ENCODE results near the gene GYG1.

DNA sequence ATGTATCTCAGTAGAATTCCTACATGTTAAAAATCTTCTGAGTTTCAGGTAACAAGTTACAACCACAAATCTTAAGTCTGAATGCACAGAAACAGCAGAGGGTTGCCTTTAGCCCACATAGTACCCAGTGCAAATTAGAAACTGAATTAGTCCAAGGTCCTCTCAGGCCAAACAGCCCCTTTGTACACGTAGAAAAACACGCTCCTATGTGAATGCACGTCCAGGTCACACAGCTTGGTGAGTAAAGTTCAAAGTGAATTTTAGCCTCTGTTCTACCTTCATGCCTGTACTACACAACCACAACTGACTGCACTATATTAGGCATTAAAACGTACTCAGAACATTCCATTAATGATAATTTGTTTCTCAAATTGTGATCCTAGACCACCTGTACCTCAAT is 46.3 kb downstream of the GYG1 start:
- TF ChIP-seq EZH2phosphoT487 (IDR thresholded peaks at IDR 0.05; ENCODE audit: unreplicated experiment): no peak
- TF ChIP-seq, protein P1, sequence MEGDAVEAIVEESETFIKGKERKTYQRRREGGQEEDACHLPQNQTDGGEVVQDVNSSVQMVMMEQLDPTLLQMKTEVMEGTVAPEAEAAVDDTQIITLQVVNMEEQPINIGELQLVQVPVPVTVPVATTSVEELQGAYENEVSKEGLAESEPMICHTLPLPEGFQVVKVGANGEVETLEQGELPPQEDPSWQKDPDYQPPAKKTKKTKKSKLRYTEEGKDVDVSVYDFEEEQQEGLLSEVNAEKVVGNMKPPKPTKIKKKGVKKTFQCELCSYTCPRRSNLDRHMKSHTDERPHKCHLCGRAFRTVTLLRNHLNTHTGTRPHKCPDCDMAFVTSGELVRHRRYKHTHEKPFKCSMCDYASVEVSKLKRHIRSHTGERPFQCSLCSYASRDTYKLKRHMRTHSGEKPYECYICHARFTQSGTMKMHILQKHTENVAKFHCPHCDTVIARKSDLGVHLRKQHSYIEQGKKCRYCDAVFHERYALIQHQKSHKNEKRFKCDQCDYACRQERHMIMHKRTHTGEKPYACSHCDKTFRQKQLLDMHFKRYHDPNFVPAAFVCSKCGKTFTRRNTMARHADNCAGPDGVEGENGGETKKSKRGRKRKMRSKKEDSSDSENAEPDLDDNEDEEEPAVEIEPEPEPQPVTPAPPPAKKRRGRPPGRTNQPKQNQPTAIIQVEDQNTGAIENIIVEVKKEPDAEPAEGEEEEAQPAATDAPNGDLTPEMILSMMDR (conservative IDR thresholded peaks at IDR 0.05; ENCODE audit: low read depth in 2 of 2): no peak
- TF ChIP-seq, protein P2, sequence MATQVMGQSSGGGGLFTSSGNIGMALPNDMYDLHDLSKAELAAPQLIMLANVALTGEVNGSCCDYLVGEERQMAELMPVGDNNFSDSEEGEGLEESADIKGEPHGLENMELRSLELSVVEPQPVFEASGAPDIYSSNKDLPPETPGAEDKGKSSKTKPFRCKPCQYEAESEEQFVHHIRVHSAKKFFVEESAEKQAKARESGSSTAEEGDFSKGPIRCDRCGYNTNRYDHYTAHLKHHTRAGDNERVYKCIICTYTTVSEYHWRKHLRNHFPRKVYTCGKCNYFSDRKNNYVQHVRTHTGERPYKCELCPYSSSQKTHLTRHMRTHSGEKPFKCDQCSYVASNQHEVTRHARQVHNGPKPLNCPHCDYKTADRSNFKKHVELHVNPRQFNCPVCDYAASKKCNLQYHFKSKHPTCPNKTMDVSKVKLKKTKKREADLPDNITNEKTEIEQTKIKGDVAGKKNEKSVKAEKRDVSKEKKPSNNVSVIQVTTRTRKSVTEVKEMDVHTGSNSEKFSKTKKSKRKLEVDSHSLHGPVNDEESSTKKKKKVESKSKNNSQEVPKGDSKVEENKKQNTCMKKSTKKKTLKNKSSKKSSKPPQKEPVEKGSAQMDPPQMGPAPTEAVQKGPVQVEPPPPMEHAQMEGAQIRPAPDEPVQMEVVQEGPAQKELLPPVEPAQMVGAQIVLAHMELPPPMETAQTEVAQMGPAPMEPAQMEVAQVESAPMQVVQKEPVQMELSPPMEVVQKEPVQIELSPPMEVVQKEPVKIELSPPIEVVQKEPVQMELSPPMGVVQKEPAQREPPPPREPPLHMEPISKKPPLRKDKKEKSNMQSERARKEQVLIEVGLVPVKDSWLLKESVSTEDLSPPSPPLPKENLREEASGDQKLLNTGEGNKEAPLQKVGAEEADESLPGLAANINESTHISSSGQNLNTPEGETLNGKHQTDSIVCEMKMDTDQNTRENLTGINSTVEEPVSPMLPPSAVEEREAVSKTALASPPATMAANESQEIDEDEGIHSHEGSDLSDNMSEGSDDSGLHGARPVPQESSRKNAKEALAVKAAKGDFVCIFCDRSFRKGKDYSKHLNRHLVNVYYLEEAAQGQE (IDR thresholded peaks at IDR 0.05; ENCODE audit: unreplicated experiment): no peak
- no peak for TF ChIP-seq CREB1 (CRISPR knock-in tag; IDR thresholded peaks at IDR 0.05; ENCODE audit: low read depth)
- TF ChIP-seq POLR2AphosphoS5 (IDR thresholded peaks at IDR 0.05; ENCODE audit: low read depth): no peak
- TF ChIP-seq EZH2 (IDR thresholded peaks at IDR 0.05; ENCODE audit: low read depth, unreplicated experiment): no peak
